Measurements from ENCODE around the gene TCF21. TPM values are rescaled to one million over a fixed set of nuclear protein-coding genes. Genes with fewer than 3 reads are reported as not detected.

TCF21 gene
- not detected in 3 replicates for total RNA-seq
- long read RNA-seq = 0 reads

DNA sequence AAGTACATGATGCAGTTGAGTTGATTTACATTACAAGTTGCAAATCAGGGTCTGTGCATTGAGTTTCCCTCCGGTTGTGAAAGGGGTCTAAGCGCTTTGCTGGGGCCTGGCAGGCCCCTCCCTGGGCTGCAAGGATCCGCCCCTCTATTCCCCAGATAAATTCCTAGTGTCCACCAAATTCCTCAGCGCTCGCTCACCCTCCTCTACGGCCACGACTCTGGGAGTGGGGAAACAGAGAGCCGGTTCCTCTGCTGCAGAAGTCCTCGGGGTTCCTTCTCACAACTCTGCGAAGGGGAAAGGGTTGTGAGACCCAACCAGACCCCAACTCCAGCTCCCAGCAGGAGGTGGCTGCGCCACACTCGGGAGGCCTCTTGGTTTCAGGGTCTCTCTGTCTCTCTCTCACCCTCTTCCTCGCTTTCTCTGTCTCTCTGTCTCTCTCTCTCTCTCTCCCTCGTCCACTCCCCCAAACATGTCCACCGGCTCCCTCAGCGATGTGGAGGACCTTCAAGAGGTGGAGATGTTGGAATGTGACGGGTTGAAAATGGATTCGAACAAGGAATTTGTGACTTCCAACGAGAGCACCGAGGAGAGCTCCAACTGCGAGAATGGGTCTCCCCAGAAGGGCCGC lies at the start of gene TCF21:
Gene TCF21, plus strand, starts transcription at position 185 of the 628 bp plus-strand sequence. Its CDS starts 285 bp downstream, at position 470.
- TF ChIP-seq, protein P1, sequence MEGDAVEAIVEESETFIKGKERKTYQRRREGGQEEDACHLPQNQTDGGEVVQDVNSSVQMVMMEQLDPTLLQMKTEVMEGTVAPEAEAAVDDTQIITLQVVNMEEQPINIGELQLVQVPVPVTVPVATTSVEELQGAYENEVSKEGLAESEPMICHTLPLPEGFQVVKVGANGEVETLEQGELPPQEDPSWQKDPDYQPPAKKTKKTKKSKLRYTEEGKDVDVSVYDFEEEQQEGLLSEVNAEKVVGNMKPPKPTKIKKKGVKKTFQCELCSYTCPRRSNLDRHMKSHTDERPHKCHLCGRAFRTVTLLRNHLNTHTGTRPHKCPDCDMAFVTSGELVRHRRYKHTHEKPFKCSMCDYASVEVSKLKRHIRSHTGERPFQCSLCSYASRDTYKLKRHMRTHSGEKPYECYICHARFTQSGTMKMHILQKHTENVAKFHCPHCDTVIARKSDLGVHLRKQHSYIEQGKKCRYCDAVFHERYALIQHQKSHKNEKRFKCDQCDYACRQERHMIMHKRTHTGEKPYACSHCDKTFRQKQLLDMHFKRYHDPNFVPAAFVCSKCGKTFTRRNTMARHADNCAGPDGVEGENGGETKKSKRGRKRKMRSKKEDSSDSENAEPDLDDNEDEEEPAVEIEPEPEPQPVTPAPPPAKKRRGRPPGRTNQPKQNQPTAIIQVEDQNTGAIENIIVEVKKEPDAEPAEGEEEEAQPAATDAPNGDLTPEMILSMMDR (IDR thresholded peaks at IDR 0.05) = no peak
- H3K36me3 Mint-ChIP-seq (ENCODE audit: low read depth) = peaks cover 2% of the 10 kb centered on the region
- peaks cover 91% of the 10 kb centered on the region for H3K27me3 Mint-ChIP-seq (ENCODE audit: low read depth)
- DNase-seq (ENCODE audit: low spot score) = no peak
- peaks cover 28% of the 10 kb centered on the region for H3K4me1 Mint-ChIP-seq (ENCODE audit: low read depth)
- H3K4me3 Mint-ChIP-seq (ENCODE audit: unreplicated experiment) = peak within 1 kb of the TSS; percentile 51
- H3K27ac Mint-ChIP-seq (ENCODE audit: unreplicated experiment) = no peak within 1 kb of the TSS
- H3K9me3 Mint-ChIP-seq (ENCODE audit: low read depth) = peaks cover 3% of the 10 kb centered on the region

DNA sequence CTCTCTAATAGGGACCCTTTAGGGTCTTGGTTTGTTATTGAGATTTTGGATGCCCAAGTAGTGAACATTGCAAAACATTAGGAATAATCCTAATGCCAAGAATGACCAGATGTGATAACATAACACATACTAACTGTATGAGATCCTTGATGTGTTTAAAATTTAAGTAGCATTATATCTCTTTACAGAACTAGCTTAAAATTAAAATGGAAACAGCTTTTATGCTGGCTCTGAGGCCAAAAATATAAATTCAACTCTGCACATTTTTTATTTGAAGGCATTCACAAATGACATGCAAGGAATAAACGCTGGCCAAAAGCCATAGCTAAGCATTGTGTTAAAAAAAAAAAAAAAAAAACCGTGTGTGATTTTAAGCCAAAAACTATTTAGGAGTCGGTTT lies 47.7 kb upstream of the TCF21 start:
- TF ChIP-seq, protein P1 (IDR thresholded peaks at IDR 0.05) = no peak
- no peaks in the 10 kb centered on the region for H3K36me3 Mint-ChIP-seq (ENCODE audit: low read depth)
- no peaks in the 10 kb centered on the region for H3K9me3 Mint-ChIP-seq (ENCODE audit: low read depth)
- no peak overlapping the region for H3K4me3 Mint-ChIP-seq (ENCODE audit: unreplicated experiment)
- H3K27ac Mint-ChIP-seq (ENCODE audit: unreplicated experiment) = no peak overlapping the region
- peaks cover 17% of the 10 kb centered on the region for H3K4me1 Mint-ChIP-seq (ENCODE audit: low read depth)
- DNase-seq (ENCODE audit: low spot score) = no peak
- H3K27me3 Mint-ChIP-seq (ENCODE audit: low read depth) = peaks cover 26% of the 10 kb centered on the region

DNA sequence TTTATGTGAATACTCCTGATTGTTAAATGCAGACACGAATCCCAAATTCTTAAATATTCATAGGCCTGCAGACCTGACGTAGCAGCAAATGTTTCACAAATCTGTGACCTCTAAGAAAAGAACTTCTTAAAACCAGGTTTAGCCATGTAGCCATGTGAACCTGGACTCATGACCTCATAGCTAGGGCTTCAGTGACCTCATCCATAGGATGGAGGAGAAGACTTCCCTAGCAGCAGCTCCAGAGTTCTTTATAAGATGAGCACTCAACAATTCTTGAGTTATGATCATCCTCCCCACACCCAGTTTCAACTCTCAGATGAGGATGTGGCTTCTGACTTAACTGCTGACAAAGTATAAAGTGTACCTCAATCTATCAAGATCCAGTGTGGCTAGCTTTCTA lies 45.8 kb upstream of the TCF21 start:
- DNase-seq (ENCODE audit: low spot score) = no peak
- TF ChIP-seq, protein P1 (IDR thresholded peaks at IDR 0.05) = no peak
- peaks cover 4% of the 10 kb centered on the region for H3K9me3 Mint-ChIP-seq (ENCODE audit: low read depth)
- H3K36me3 Mint-ChIP-seq (ENCODE audit: low read depth) = no peaks in the 10 kb centered on the region
- peaks cover 34% of the 10 kb centered on the region for H3K27me3 Mint-ChIP-seq (ENCODE audit: low read depth)
- peaks cover 10% of the 10 kb centered on the region for H3K4me1 Mint-ChIP-seq (ENCODE audit: low read depth)
- H3K4me3 Mint-ChIP-seq (ENCODE audit: unreplicated experiment) = no peak overlapping the region
- H3K27ac Mint-ChIP-seq (ENCODE audit: unreplicated experiment) = no peak overlapping the region

DNA sequence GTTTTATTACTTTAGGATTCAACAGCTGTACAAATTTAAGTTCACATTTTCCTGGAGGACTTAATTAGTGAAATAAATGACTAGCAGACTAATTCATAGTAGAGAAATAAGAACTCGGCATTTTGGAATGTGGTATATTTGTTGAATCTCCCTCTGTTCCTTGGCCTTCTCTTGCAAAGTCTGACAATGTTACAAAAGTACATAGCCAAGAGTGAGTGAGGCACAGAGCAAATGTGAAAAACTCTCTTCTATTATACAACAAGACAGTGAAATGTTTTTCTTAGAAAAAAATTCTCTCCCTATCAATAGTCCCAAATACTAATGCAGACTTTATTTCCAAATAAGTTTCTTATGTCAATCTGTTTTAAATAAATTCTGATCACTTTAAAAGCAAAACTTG lies 44.2 kb upstream of the TCF21 start:
- H3K36me3 Mint-ChIP-seq (ENCODE audit: low read depth) = no peaks in the 10 kb centered on the region
- peaks cover 8% of the 10 kb centered on the region for H3K4me1 Mint-ChIP-seq (ENCODE audit: low read depth)
- H3K27me3 Mint-ChIP-seq (ENCODE audit: low read depth) = peaks cover 34% of the 10 kb centered on the region
- H3K4me3 Mint-ChIP-seq (ENCODE audit: unreplicated experiment) = no peak overlapping the region
- H3K27ac Mint-ChIP-seq (ENCODE audit: unreplicated experiment) = no peak overlapping the region
- TF ChIP-seq, protein P1 (IDR thresholded peaks at IDR 0.05) = no peak
- DNase-seq (ENCODE audit: low spot score) = no peak
- peaks cover 4% of the 10 kb centered on the region for H3K9me3 Mint-ChIP-seq (ENCODE audit: low read depth)

DNA sequence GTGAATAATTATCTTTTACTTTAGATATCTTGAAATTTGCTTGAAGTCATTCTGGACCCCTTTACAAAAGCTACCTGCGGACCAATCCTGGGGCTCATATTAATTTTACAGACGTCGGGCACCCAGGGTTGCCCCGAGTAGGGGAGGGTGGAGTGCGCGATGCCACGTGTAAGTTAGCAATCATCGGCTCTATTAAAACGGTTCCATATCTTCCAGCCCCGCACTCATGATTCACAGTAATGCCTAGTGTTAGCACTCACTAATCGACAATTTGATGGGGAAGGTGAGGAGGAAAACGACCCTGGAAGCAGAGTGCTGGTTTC lies 34.9 kb upstream of the TCF21 start:
- Mint-ChIP-seq H3K27me3 (ENCODE audit: low read depth) (peaks cover 66% of the 10 kb centered on the region), H3K4me3 (ENCODE audit: unreplicated experiment) (no peak overlapping the region), H3K4me1 (ENCODE audit: low read depth) (peaks cover 7% of the 10 kb centered on the region), H3K36me3 (ENCODE audit: low read depth) (peaks cover 3% of the 10 kb centered on the region), H3K9me3 (ENCODE audit: low read depth) (peaks cover 9% of the 10 kb centered on the region), H3K27ac (ENCODE audit: unreplicated experiment) (no peak overlapping the region)
- no peak for DNase-seq (ENCODE audit: low spot score)
- TF ChIP-seq, protein P1 (IDR thresholded peaks at IDR 0.05) = no peak

All from chondrocyte (in vitro differentiated cells).